Umbilical cord (tissue), 1 donor: ENCODE results near the gene NKAP. TPM values are rescaled to one million over a fixed set of nuclear protein-coding genes. Genes with fewer than 3 reads are reported as not detected.

Experiments used
- total RNA-seq: library from RNA; depleted of rRNA; stranded (reverse); fragments of >200 nt; gene quantifications from one replicate; pipeline ENCODE4 v1.2.3, GENCODE V29; 2014; ENCODE audit warnings: low replicate concordance; ENCODE audit not compliant: insufficient read depth

Gene NKAP
- total RNA-seq, 1 donor from 2014 or later = 4.1 TPM

Other genes with a start within 250 kb of the NKAP start
- gene SOWAHD, start 185.2 kb downstream of the NKAP start, total RNA-seq = 0.72 TPM
- 3,826 TPM for gene RPL39, start 152.1 kb downstream of the NKAP start, total RNA-seq
- gene UPF3B, start 90.8 kb downstream of the NKAP start, total RNA-seq = 11.6 TPM
- gene RNF113A, start 72.0 kb downstream of the NKAP start, total RNA-seq = 14.7 TPM
- 36.6 TPM for gene NDUFA1, start 71.9 kb downstream of the NKAP start, total RNA-seq
- not detected for gene AKAP14, start 47.9 kb downstream of the NKAP start, total RNA-seq
- not detected for gene RHOXF2B, start 133.9 kb upstream of the NKAP start, total RNA-seq
- gene RHOXF1, start 172.2 kb upstream of the NKAP start, total RNA-seq = not detected
- 0.96 TPM for gene RHOXF2, start 214.9 kb upstream of the NKAP start, total RNA-seq